SU-DHL-6 (cell line): ENCODE results near the gene MEOX2.

Experiments used
- CTCF ChIP-seq: fragments of 200-600 bp; sonication (generic); IDR thresholded peaks from one replicate; pipeline ENCODE4 v1.5.1; 2017; ENCODE audit warnings: antibody characterized with exemption, mild to moderate bottlenecking, low read length, moderate library complexity; ENCODE audit not compliant: insufficient read depth, poor library complexity, severe bottlenecking
- EZH2phosphoT487 ChIP-seq: fragments of 200-600 bp; sonication (generic), shearing (Covaris generic); conservative IDR thresholded peaks from 2 replicates; pipeline ENCODE4 v1.6.1; 2018; ENCODE audit warnings: mild to moderate bottlenecking, antibody characterized with exemption, low read length, moderate library complexity, mixed read lengths

GRCh38 chr7:15719311-15719710, 32.8 kb upstream of the MEOX2 start:
- TF ChIP-seq CTCF (no peak), EZH2phosphoT487 (no peak)
